Loucy (cell line): ENCODE results near the gene CEPT1.
"Not testable (repeated sequence)": the region's sequence is repeated elsewhere in the genome, so short reads cannot be mapped to it uniquely, and the experiment has no call there.

Experiments
- H2AFZ ChIP-seq: fragments of 200-600 bp; sonication (generic); 2 replicates; pipeline ENCODE4 v1.6.0; 2016; ENCODE audit warnings: antibody characterized with exemption, mild to moderate bottlenecking, low read length, moderate library complexity
- H3F3A ChIP-seq: fragments of 200-600 bp; 2 replicates; pipeline ENCODE4 v1.6.0; 2016; ENCODE audit warnings: antibody characterized with exemption, low read depth, mild to moderate bottlenecking
- H3K27me3 ChIP-seq: fragments of 200-600 bp; sonication (generic); 2 replicates; pipeline ENCODE4 v1.6.1; 2014; ENCODE audit warnings: low read length, mild to moderate bottlenecking; ENCODE audit not compliant: insufficient read depth, poor library complexity, severe bottlenecking
- H3K36me3 ChIP-seq: fragments of 200-600 bp; sonication (generic); 2 replicates; pipeline ENCODE4 v1.6.1; 2016; ENCODE audit warnings: low read length; ENCODE audit not compliant: insufficient read depth
- H3K4me1 ChIP-seq: fragments of 200-600 bp; sonication (generic); 2 replicates; pipeline ENCODE4 v1.5.1; 2014; ENCODE audit warnings: low read length, mild to moderate bottlenecking; ENCODE audit not compliant: insufficient read depth, poor library complexity, severe bottlenecking
- H3K4me2 ChIP-seq: fragments of 200-600 bp; sonication (generic); 2 replicates; pipeline ENCODE4 v1.6.0; 2014; ENCODE audit warnings: antibody characterized with exemption, low read length, low read depth, mild to moderate bottlenecking; ENCODE audit not compliant: poor library complexity, severe bottlenecking
- H3K4me3 ChIP-seq: fragments of 200-600 bp; sonication (generic); 2 replicates; pipeline ENCODE4 v1.5.1; 2014; ENCODE audit warnings: low read length, mild to moderate bottlenecking, mixed read lengths; ENCODE audit not compliant: poor library complexity, severe bottlenecking
- H3K79me2 ChIP-seq: fragments of 200-600 bp; sonication (generic); 2 replicates; pipeline ENCODE4 v1.6.1; 2014; ENCODE audit warnings: low read length; ENCODE audit not compliant: insufficient read depth
- H3K9ac ChIP-seq: fragments of 200-600 bp; sonication (generic); 2 replicates; pipeline ENCODE4 v1.6.0; 2014; ENCODE audit warnings: mild to moderate bottlenecking, low read depth, low read length, moderate library complexity; ENCODE audit not compliant: poor library complexity, severe bottlenecking
- H3K9me2 ChIP-seq: fragments of 200-600 bp; sonication (generic); replicated peaks from 2 replicates; pipeline ENCODE4 v1.6.1; 2016; ENCODE audit warnings: low read depth, low read length, mixed read lengths
- H3K9me3 ChIP-seq: fragments of 200-600 bp; sonication (generic); 2 replicates; pipeline ENCODE4 v1.6.1; 2014; ENCODE audit warnings: mild to moderate bottlenecking, antibody characterized with exemption, low read length, low read depth; ENCODE audit not compliant: insufficient read depth
- H4K20me1 ChIP-seq: fragments of 200-600 bp; sonication (generic); 2 replicates; pipeline ENCODE4 v1.6.0; 2014; ENCODE audit warnings: antibody characterized with exemption, low read length, mild to moderate bottlenecking; ENCODE audit not compliant: insufficient read depth, poor library complexity, severe bottlenecking
- EZH2phosphoT487 ChIP-seq: fragments of 200-600 bp; IDR thresholded peaks from 2 replicates; pipeline ENCODE4 v1.6.1; 2018; ENCODE audit warnings: antibody characterized with exemption, mild to moderate bottlenecking, moderate library complexity, borderline replicate concordance
- TF ChIP-seq, protein P1 (sequence below): fragments of 200-600 bp; sonication (generic); conservative IDR thresholded peaks from 2 replicates; pipeline ENCODE4 v1.5.1; 2014; ENCODE audit warnings: mild to moderate bottlenecking, antibody characterized with exemption, low read length

Gene CEPT1

DNA sequence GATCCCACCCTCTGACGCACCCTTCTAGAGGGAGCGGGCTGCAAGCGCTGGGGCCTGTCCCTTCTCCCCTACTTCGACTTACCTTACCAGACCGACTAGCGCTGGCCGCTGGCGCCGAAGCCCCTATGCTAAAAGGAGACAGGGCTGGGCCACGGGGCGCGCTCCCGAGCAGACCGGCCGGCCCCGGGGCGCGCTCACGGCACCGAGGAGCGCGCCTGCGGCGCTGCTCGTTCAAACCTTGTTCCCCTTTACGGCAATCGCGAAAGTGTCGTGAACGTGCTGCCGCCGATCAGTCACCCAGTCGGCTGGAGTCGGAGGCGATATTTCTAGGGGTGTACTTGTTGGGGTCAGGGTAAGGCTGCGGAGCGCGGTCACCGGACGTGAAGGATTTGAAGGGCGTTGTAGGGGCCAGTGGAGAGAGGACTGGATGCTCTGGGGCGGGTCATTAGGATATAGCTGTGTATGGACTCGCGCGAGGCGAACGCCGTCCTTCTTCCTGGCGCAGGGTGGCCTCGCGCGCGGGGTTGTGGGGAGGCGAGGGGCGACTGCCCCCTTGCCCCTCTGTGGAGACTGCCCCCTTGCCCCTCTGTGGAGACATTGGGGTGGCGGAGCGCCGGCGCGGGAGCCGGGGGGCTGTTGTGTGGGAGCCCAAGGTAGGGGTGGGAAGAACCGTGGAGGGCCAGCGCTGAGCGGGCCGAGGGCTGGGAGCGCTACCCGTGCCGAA, at the start of gene CEPT1, which contains the start of gene DRAM2:
TSS of gene CEPT1 (plus strand) at position 268 of the 724 bp plus-strand sequence. CDS start 7,492 bp downstream, outside the sequence.
TSS of gene DRAM2 (minus strand) at position 138 of the 724 bp plus-strand sequence. CDS start 8,539 bp downstream, outside the sequence.
- Histone ChIP-seq H3K4me2 (peak within 1 kb of the TSS; percentile 99), H2AFZ (peak within 1 kb of the TSS; percentile 92), H3K4me1 (peaks cover 56% of the 10 kb centered on the region), H4K20me1 (peaks cover 39% of the 10 kb centered on the region), H3K36me3 (no peaks in the 10 kb centered on the region), H3F3A (no peaks in the 10 kb centered on the region), H3K27me3 (no peaks in the 10 kb centered on the region), H3K79me2 (peaks cover 73% of the 10 kb centered on the region), H3K9me2 (no peaks in the 10 kb centered on the region), H3K9me3 (no peaks in the 10 kb centered on the region), H3K9ac (peak within 1 kb of the TSS; percentile 87), H3K4me3 (peak within 1 kb of the TSS; percentile 98)
- TF ChIP-seq, protein P1, sequence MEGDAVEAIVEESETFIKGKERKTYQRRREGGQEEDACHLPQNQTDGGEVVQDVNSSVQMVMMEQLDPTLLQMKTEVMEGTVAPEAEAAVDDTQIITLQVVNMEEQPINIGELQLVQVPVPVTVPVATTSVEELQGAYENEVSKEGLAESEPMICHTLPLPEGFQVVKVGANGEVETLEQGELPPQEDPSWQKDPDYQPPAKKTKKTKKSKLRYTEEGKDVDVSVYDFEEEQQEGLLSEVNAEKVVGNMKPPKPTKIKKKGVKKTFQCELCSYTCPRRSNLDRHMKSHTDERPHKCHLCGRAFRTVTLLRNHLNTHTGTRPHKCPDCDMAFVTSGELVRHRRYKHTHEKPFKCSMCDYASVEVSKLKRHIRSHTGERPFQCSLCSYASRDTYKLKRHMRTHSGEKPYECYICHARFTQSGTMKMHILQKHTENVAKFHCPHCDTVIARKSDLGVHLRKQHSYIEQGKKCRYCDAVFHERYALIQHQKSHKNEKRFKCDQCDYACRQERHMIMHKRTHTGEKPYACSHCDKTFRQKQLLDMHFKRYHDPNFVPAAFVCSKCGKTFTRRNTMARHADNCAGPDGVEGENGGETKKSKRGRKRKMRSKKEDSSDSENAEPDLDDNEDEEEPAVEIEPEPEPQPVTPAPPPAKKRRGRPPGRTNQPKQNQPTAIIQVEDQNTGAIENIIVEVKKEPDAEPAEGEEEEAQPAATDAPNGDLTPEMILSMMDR = 0 out of 2 replicates have a peak, but pooled peaks have one; percentile 9
- TF ChIP-seq EZH2phosphoT487 = no peak

DNA sequence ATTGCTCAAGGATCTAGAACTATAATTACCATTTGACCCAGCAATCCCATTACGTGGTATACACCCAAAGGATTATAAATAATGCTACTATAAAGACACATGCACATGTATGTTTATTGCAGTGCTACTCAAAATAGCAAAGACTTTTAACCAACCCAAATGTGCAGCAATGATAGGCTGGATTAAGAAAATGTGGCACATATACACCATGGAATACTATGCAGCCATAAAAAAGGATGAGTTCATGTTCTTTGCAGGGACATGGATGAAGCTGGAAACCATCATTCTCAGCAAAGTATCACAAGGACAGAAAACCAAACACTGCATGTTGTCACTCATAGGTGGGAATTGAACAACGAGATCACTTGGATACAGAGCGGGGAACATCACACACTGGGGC, 44.6 kb upstream of the CEPT1 start:
- H3K4me1 ChIP-seq, H3K79me2 ChIP-seq, H3K4me3 ChIP-seq: not testable (repeated sequence)

DNA sequence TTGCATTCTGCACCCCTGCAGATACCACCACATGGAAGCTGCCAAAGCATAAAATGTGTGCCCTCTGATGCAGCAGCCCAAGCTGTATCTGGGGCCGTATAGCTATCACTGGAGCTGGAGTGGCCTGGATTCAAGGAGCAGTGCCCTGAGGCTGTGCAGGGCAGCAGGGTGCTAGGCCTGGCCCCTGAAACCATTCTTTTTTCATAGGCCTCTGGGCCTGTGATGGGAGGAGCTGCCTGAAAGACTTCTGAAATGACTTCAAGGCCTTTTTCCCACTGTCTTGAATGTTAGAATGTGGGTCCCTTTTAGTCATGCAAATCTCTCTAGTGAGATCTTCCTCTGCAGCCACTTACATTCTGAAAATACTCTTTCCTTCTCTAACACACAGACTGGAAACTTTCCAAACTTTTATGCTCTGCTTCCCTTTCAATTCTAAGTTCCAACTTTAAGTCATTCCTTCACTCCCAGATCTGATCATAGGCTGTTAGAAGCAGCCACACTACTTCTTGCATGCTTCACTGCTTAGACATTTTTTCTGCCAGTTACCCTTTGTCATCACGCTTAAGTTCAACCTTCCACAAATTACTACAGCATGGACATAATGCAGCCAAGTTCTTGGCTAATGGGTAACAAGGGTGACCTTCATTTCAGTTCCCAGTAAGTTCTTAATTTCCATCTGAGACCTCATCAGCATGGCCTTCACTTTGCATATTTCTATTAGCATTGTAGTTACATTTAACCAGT, 42.5 kb upstream of the CEPT1 start:
- H3K4me3 ChIP-seq = no peak overlapping the region

More for the DNA sequence above, 44.6 kb upstream of the CEPT1 start:
- H3K9ac ChIP-seq, H3F3A ChIP-seq, H3K9me2 ChIP-seq, H3K36me3 ChIP-seq, H3K4me2 ChIP-seq, H2AFZ ChIP-seq, H3K9me3 ChIP-seq, H4K20me1 ChIP-seq, H3K27me3 ChIP-seq: not testable (repeated sequence)

More for the DNA sequence above, 42.5 kb upstream of the CEPT1 start:
- Histone ChIP-seq H3K4me2 (no peak overlapping the region), H3K9me3 (no peaks in the 10 kb centered on the region), H3K79me2 (no peaks in the 10 kb centered on the region), H4K20me1 (no peaks in the 10 kb centered on the region), H3K27me3 (no peaks in the 10 kb centered on the region), H3K9ac (no peak overlapping the region), H3F3A (no peaks in the 10 kb centered on the region), H3K4me1 (no peaks in the 10 kb centered on the region), H2AFZ (no peak overlapping the region), H3K36me3 (no peaks in the 10 kb centered on the region), H3K9me2 (no peaks in the 10 kb centered on the region)
- no peak for TF ChIP-seq EZH2phosphoT487
- TF ChIP-seq, protein P1 = no peak
